ENCODE results near the gene MICAL3. TPM values are rescaled to one million over a fixed set of nuclear protein-coding genes. Genes with fewer than 3 reads are reported as not detected.
"Not testable (repeated sequence)": the region's sequence is repeated elsewhere in the genome, so short reads cannot be mapped to it uniquely, and the experiment has no call there.

The MICAL3 gene
- total RNA-seq, 3 donors from 2014 or later (not counting 1 experiment from before 2014, with no cell fraction given), result 17.1 to 36.3 (median 34.3) TPM

- Mint-ChIP-seq H3K27ac (no peak overlapping the region), H3K9me3 (no peaks in the 10 kb centered on the region), H3K36me3 (no peaks in the 10 kb centered on the region), H3K27me3 (ENCODE audit: low read depth in 2 of 2) (no peaks in the 10 kb centered on the region), H3K4me1 (peaks cover 11 to 27% of the 10 kb centered on the region in 2 donors), H3K4me3 (peak overlapping the region; percentile 9)
- no peak for TF ChIP-seq CTCF (IDR thresholded peaks at IDR 0.05)
- H3K36me3 ChIP-seq (ENCODE audit: control insufficient read depth, insufficient read depth, low read length), result no peaks in the 10 kb centered on the region
- ATAC-seq (peak in 2 of 3 donors; percentile 53 to 71), DNase-seq (no peak)
- no peak overlapping the region for H3K27ac ChIP-seq (ENCODE audit: low read length)
- WGBS (ENCODE audit: insufficient coverage), result 63% methylated on average over 8 of the region's 8 CpGs
- H3K27me3 ChIP-seq (ENCODE audit: control insufficient read depth, insufficient read depth, low read length), result no peaks in the 10 kb centered on the region
- intact Hi-C loops (cut with micrococcal nuclease), result no loop called here
- H3K4me1 ChIP-seq (ENCODE audit: control insufficient read depth, insufficient read depth, low read length), result peaks cover 18% of the 10 kb centered on the region
- H3K4me3 ChIP-seq (ENCODE audit: low read length), result no peak overlapping the region
- no peaks in the 10 kb centered on the region for H3K9me3 ChIP-seq (ENCODE audit: control insufficient read depth, insufficient read depth, low read length)
These were observed 85.9 kb downstream of the MICAL3 start for GRCh38 chr22:17938484-17938924.

- H3K36me3 ChIP-seq (ENCODE audit: control insufficient read depth, insufficient read depth, low read length); H3K4me3 ChIP-seq (ENCODE audit: low read length); H3K9me3 ChIP-seq (ENCODE audit: control insufficient read depth, insufficient read depth, low read length); H3K27ac ChIP-seq (ENCODE audit: low read length); H3K27me3 Mint-ChIP-seq (ENCODE audit: low read depth in 2 of 2); H3K4me3 Mint-ChIP-seq; H3K27me3 ChIP-seq (ENCODE audit: control insufficient read depth, insufficient read depth, low read length); H3K4me1 ChIP-seq (ENCODE audit: control insufficient read depth, insufficient read depth, low read length); DNase-seq; H3K27ac Mint-ChIP-seq; H3K9me3 Mint-ChIP-seq; H3K36me3 Mint-ChIP-seq; ATAC-seq; intact Hi-C loops (cut with micrococcal nuclease): not testable (repeated sequence)
- no CpG with 5 or more reads among the region's 2 CpGs for WGBS (ENCODE audit: insufficient coverage)
- H3K4me1 Mint-ChIP-seq, result peaks cover 22 to 24% of the 10 kb centered on the region in 2 donors
These were observed 91.9 kb downstream of the MICAL3 start for GRCh38 chr22:17932457-17932856.

GRCh38 chr22:17931400-17931825 is 92.9 kb downstream of the MICAL3 start:
- Mint-ChIP-seq H3K27ac (no peak overlapping the region), H3K4me1 (peaks cover 26% of the 10 kb centered on the region in 2 donors), H3K27me3 (ENCODE audit: low read depth in 2 of 2) (peaks cover 0 to 2% of the 10 kb centered on the region in 2 donors), H3K36me3 (no peaks in the 10 kb centered on the region), H3K9me3 (no peaks in the 10 kb centered on the region), H3K4me3 (no peak overlapping the region)
- ATAC-seq, result no peak
- no peak for DNase-seq
- WGBS (ENCODE audit: insufficient coverage), result 96% methylated on average over 3 of the region's 3 CpGs
- Histone ChIP-seq H3K36me3 (ENCODE audit: control insufficient read depth, insufficient read depth, low read length) (no peaks in the 10 kb centered on the region), H3K27ac (ENCODE audit: low read length) (no peak overlapping the region), H3K27me3 (ENCODE audit: control insufficient read depth, insufficient read depth, low read length) (no peaks in the 10 kb centered on the region), H3K4me3 (ENCODE audit: low read length) (no peak overlapping the region), H3K9me3 (ENCODE audit: control insufficient read depth, insufficient read depth, low read length) (no peaks in the 10 kb centered on the region), H3K4me1 (ENCODE audit: control insufficient read depth, insufficient read depth, low read length) (no peaks in the 10 kb centered on the region)
- TF ChIP-seq CTCF (IDR thresholded peaks at IDR 0.05), result no peak
- intact Hi-C loops (cut with micrococcal nuclease), result no loop called here

- Mint-ChIP-seq H3K27me3 (ENCODE audit: low read depth in 2 of 2) (peaks cover 0 to 2% of the 10 kb centered on the region in 2 donors), H3K36me3 (no peaks in the 10 kb centered on the region), H3K4me3 (no peak overlapping the region), H3K27ac (no peak overlapping the region), H3K4me1 (peaks cover 26% of the 10 kb centered on the region in 2 donors), H3K9me3 (no peaks in the 10 kb centered on the region)
- WGBS (ENCODE audit: insufficient coverage), result 95% methylated on average over 18 of the region's 18 CpGs
- H3K9me3 ChIP-seq (ENCODE audit: control insufficient read depth, insufficient read depth, low read length), result no peaks in the 10 kb centered on the region
- no peaks in the 10 kb centered on the region for H3K36me3 ChIP-seq (ENCODE audit: control insufficient read depth, insufficient read depth, low read length)
- H3K27me3 ChIP-seq (ENCODE audit: control insufficient read depth, insufficient read depth, low read length), result no peaks in the 10 kb centered on the region
- intact Hi-C loops (cut with micrococcal nuclease), result no loop called here
- H3K27ac ChIP-seq (ENCODE audit: low read length), result no peak overlapping the region
- no peak for ATAC-seq
- no peak overlapping the region for H3K4me3 ChIP-seq (ENCODE audit: low read length)
- no peaks in the 10 kb centered on the region for H3K4me1 ChIP-seq (ENCODE audit: control insufficient read depth, insufficient read depth, low read length)
- DNase-seq, result no peak
- no peak for TF ChIP-seq CTCF (IDR thresholded peaks at IDR 0.05)
These were observed 93.7 kb downstream of the MICAL3 start for GRCh38 chr22:17930455-17931313.

Data from natural killer cell (primary cell).